ENCODE data around the gene TRIM41.
"Not testable (repeated sequence)": the region's sequence is repeated elsewhere in the genome, so short reads cannot be mapped to it uniquely, and the experiment has no call there.

The TRIM41 gene

GRCh38 chr5:181223058-181223728 is at the start of gene TRIM41:
TRIM41 (plus strand) TSS chr5:181223281; CDS start chr5:181224000, 719 bp downstream.
- DNase-seq (ENCODE audit: low read depth) = peak; percentile 96

GRCh38 chr5:181173420-181174342 is 49.4 kb upstream of the TRIM41 start:
- no peak for DNase-seq (ENCODE audit: low read depth)

GRCh38 chr5:181176254-181176952 is 46.7 kb upstream of the TRIM41 start:
- DNase-seq (ENCODE audit: low read depth) = no peak

GRCh38 chr5:181177559-181177958 is 45.5 kb upstream of the TRIM41 start:
- not testable (repeated sequence) for DNase-seq (ENCODE audit: low read depth)

GRCh38 chr5:181181650-181182565 is 41.2 kb upstream of the TRIM41 start:
- no peak for DNase-seq (ENCODE audit: low read depth)

GRCh38 chr5:181182651-181183050 is 40.4 kb upstream of the TRIM41 start:
- no peak for DNase-seq (ENCODE audit: low read depth)

GRCh38 chr5:181184845-181185216 is 38.2 kb upstream of the TRIM41 start:
- DNase-seq (ENCODE audit: low read depth) = no peak

- no peak for DNase-seq (ENCODE audit: low read depth)
Observed at GRCh38 chr5:181185560-181185959, 37.5 kb upstream of the TRIM41 start.

GRCh38 chr5:181186022-181186421 is 37.1 kb upstream of the TRIM41 start:
- DNase-seq (ENCODE audit: low read depth) = no peak

- no peak for DNase-seq (ENCODE audit: low read depth)
Observed at GRCh38 chr5:181186986-181187499, 36.0 kb upstream of the TRIM41 start.

- no peak for DNase-seq (ENCODE audit: low read depth)
Observed at GRCh38 chr5:181187500-181188213, 35.4 kb upstream of the TRIM41 start.

GRCh38 chr5:181188700-181189362 is 34.2 kb upstream of the TRIM41 start:
- DNase-seq (ENCODE audit: low read depth) = peak; percentile 55

GRCh38 chr5:181189363-181189961 is 33.6 kb upstream of the TRIM41 start:
- no peak for DNase-seq (ENCODE audit: low read depth)

GRCh38 chr5:181189962-181190710 is 32.9 kb upstream of the TRIM41 start:
- DNase-seq (ENCODE audit: low read depth) = peak; percentile 40

- peak; percentile 39 for DNase-seq (ENCODE audit: low read depth)
Observed at GRCh38 chr5:181190711-181191525, 32.2 kb upstream of the TRIM41 start.

GRCh38 chr5:181191526-181192336 is 31.4 kb upstream of the TRIM41 start:
- DNase-seq (ENCODE audit: low read depth) = peak; percentile 94
